WTC11 (cell line): Measurements from ENCODE around the gene TBX15. TPM values are rescaled to one million over a fixed set of nuclear protein-coding genes. Genes with fewer than 3 reads are reported as not detected.

ENCODE experiments used
- ATAC-seq: fragments of 200-7000 bp; cut with Tn5 transposase; 2 replicates; pipeline ENCODE4 v1.10.0; 2021; ENCODE audit warnings: mild to moderate bottlenecking, moderate library complexity
- CTCF ChIA-PET: fragments of 300-600 bp; sonication (Branson Sonifier 250); formaldehyde crosslinking; loops from one replicate; lab custom pipeline; 2021; ENCODE audit warnings: antibody characterized with exemption; lab: Charles Lee
- POLR2A ChIA-PET: fragments of 350-600 bp; sonication (Branson Sonifier 250); formaldehyde crosslinking; loops from one replicate; lab custom pipeline; 2021; ENCODE audit warnings: antibody characterized with exemption; lab: Charles Lee
- DNase-seq: peaks from one replicate; pipeline ENCODE4 v3.0.0; 2021; ENCODE audit warnings: low spot score
- H3K27ac Mint-ChIP-seq: 2 replicates; pipeline ENCODE4 v1.8.0; 2021; ENCODE audit warnings: mixed read lengths
- H3K27me3 Mint-ChIP-seq: 2 replicates; pipeline ENCODE4 v1.8.0; 2021; ENCODE audit warnings: low read depth, mild to moderate bottlenecking, moderate library complexity, mixed read lengths
- H3K36me3 Mint-ChIP-seq: 2 replicates; pipeline ENCODE4 v1.8.0; 2021; ENCODE audit warnings: mixed read lengths
- H3K4me1 Mint-ChIP-seq: 2 replicates; pipeline ENCODE4 v1.8.0; 2022; ENCODE audit warnings: mixed read lengths
- H3K4me3 Mint-ChIP-seq: 2 replicates; pipeline ENCODE4 v1.8.0; 2021; ENCODE audit warnings: mild to moderate bottlenecking, moderate library complexity, mixed read lengths
- H3K9me3 Mint-ChIP-seq: 2 replicates; pipeline ENCODE4 v1.8.0; 2021; ENCODE audit warnings: mixed read lengths
- ATF2 ChIP-seq: sonication (generic); formaldehyde crosslinking; IDR thresholded peaks from 2 replicates; pipeline ENCODE4 v1.8.1; 2022; ENCODE audit warnings: low read depth, missing genetic modification reagents, borderline replicate concordance
- CBFB ChIP-seq: sonication (generic); formaldehyde crosslinking; IDR thresholded peaks from 2 replicates; pipeline ENCODE4 v1.8.1; 2022; ENCODE audit warnings: mild to moderate bottlenecking, low read depth, missing genetic modification reagents
- CTCF ChIP-seq: fragments of 200-600 bp; IDR thresholded peaks from 2 replicates; pipeline ENCODE4 v1.8.0; 2022; ENCODE audit warnings: antibody characterized with exemption
- E2F1 ChIP-seq: sonication (generic); formaldehyde crosslinking; IDR thresholded peaks from 2 replicates; pipeline ENCODE4 v1.8.0; 2022; ENCODE audit warnings: mild to moderate bottlenecking, missing genetic modification reagents
- EMX1 ChIP-seq: fragments of 250-450 bp; sonication (Bioruptor Pico); IDR thresholded peaks from 2 replicates; pipeline ENCODE4 v1.8.0; 2021; ENCODE audit warnings: mild to moderate bottlenecking
- FOXP1 ChIP-seq: sonication (generic); formaldehyde crosslinking; IDR thresholded peaks from 2 replicates; pipeline ENCODE4 v1.8.0; 2022; ENCODE audit warnings: missing genetic modification reagents, mild to moderate bottlenecking, moderate library complexity, borderline replicate concordance
- HMGA2 ChIP-seq: fragments of 250-450 bp; sonication (Bioruptor Pico); IDR thresholded peaks from 2 replicates; pipeline ENCODE4 v1.4.0; 2021; ENCODE audit warnings: mild to moderate bottlenecking, moderate library complexity
- IRF2 ChIP-seq: sonication (generic); formaldehyde crosslinking; IDR thresholded peaks from 2 replicates; pipeline ENCODE4 v1.8.0; 2022; ENCODE audit warnings: low read depth, missing genetic modification reagents, borderline replicate concordance
- MLX ChIP-seq: sonication (generic); formaldehyde crosslinking; IDR thresholded peaks from 2 replicates; pipeline ENCODE4 v1.8.1; 2023; ENCODE audit warnings: mild to moderate bottlenecking, missing genetic modification reagents, moderate library complexity
- NFATC4 ChIP-seq: fragments of 250-450 bp; sonication (Bioruptor Pico); IDR thresholded peaks from 2 replicates; pipeline ENCODE4 v1.9.0; 2021; ENCODE audit warnings: mild to moderate bottlenecking
- NR1H2 ChIP-seq: sonication (generic); formaldehyde crosslinking; IDR thresholded peaks from 2 replicates; pipeline ENCODE4 v1.9.0; 2021; ENCODE audit warnings: mild to moderate bottlenecking, moderate library complexity, missing genetic modification reagents
- PREB ChIP-seq: sonication (generic); formaldehyde crosslinking; IDR thresholded peaks from 2 replicates; pipeline ENCODE4 v1.8.1; 2022; ENCODE audit warnings: mild to moderate bottlenecking, missing genetic modification reagents, moderate library complexity, borderline replicate concordance
- RELA ChIP-seq: sonication (generic); formaldehyde crosslinking; IDR thresholded peaks from 2 replicates; pipeline ENCODE4 v1.8.1; 2022; ENCODE audit warnings: missing genetic modification reagents, mild to moderate bottlenecking, borderline replicate concordance
- TCF7 ChIP-seq: sonication (generic); formaldehyde crosslinking; IDR thresholded peaks from 2 replicates; pipeline ENCODE4 v1.8.0; 2022; ENCODE audit warnings: mild to moderate bottlenecking, low read depth, missing genetic modification reagents, moderate library complexity
- TEAD4 ChIP-seq: sonication (generic); formaldehyde crosslinking; IDR thresholded peaks from 2 replicates; pipeline ENCODE4 v1.8.0; 2022; ENCODE audit warnings: mild to moderate bottlenecking, missing genetic modification reagents
- USF2 ChIP-seq: sonication (generic); formaldehyde crosslinking; IDR thresholded peaks from 2 replicates; pipeline ENCODE4 v1.8.1; 2023; ENCODE audit warnings: mild to moderate bottlenecking, missing genetic modification reagents, moderate library complexity
- ZBTB21 ChIP-seq: sonication (generic); formaldehyde crosslinking; IDR thresholded peaks from 2 replicates; pipeline ENCODE4 v1.8.1; 2023; ENCODE audit warnings: mild to moderate bottlenecking, missing genetic modification reagents, borderline replicate concordance
- ZMAT4 ChIP-seq: fragments of 250-450 bp; sonication (Bioruptor Pico); IDR thresholded peaks from 2 replicates; pipeline ENCODE4 v1.9.0; 2021; ENCODE audit warnings: mild to moderate bottlenecking
- ZNF121 ChIP-seq: sonication (generic); formaldehyde crosslinking; IDR thresholded peaks from 2 replicates; pipeline ENCODE4 v1.8.0; 2023; ENCODE audit warnings: missing genetic modification reagents
- ZNF219 ChIP-seq: sonication (generic); formaldehyde crosslinking; IDR thresholded peaks from 2 replicates; pipeline ENCODE4 v1.8.0; 2023; ENCODE audit warnings: missing genetic modification reagents, mild to moderate bottlenecking, borderline replicate concordance
- ZNF232 ChIP-seq: sonication (generic); formaldehyde crosslinking; IDR thresholded peaks from 2 replicates; pipeline ENCODE4 v1.8.0; 2022; ENCODE audit warnings: mild to moderate bottlenecking, missing genetic modification reagents
- ZNF512 ChIP-seq: sonication (generic); formaldehyde crosslinking; IDR thresholded peaks from 2 replicates; pipeline ENCODE4 v1.8.1; 2022; ENCODE audit warnings: missing genetic modification reagents, borderline replicate concordance
- total RNA-seq: library from RNA; stranded (reverse); gene quantifications from 3 replicates; pipeline ENCODE4 v1.2.3, GENCODE V29; 2021

Gene TBX15
- total RNA-seq, 1 experiment from 2014 or later: 0.11 TPM

- TF ChIP-seq ZNF232 (CRISPR knock-in tag) (no peak), ZNF512 (CRISPR knock-in tag) (no peak), NFATC4 (no peak), ZNF219 (CRISPR knock-in tag) (no peak), MLX (CRISPR knock-in tag) (no peak), ATF2 (CRISPR knock-in tag) (no peak)
These were observed 85.4 kb downstream of the TBX15 start (continued) for GRCh38 chr1:118902711-118903191.

GRCh38 chr1:118902299-118902698 lies 85.8 kb downstream of the TBX15 start:
- DNase-seq (no peak), ATAC-seq (no peak)
- ChIA-PET CTCF (no interaction called here), POLR2A (no interaction called here)
- TF ChIP-seq ZBTB21 (CRISPR knock-in tag): no peak
- TF ChIP-seq ZMAT4 (CRISPR knock-in tag): no peak
- TF ChIP-seq TCF7 (CRISPR knock-in tag): no peak
- TF ChIP-seq FOXP1 (CRISPR knock-in tag): no peak
- no peak for TF ChIP-seq E2F1
- TF ChIP-seq TEAD4 (CRISPR knock-in tag): no peak
- TF ChIP-seq ZNF121 (CRISPR knock-in tag): no peak
- no peak for TF ChIP-seq CTCF
- no peak for TF ChIP-seq NR1H2 (CRISPR knock-in tag)
- Mint-ChIP-seq H3K9me3 (peaks cover 5% of the 10 kb centered on the region), H3K36me3 (no peaks in the 10 kb centered on the region), H3K27ac (no peak overlapping the region), H3K4me3 (no peak overlapping the region), H3K27me3 (no peaks in the 10 kb centered on the region), H3K4me1 (no peaks in the 10 kb centered on the region)

GRCh38 chr1:118900643-118901440 lies 87.3 kb downstream of the TBX15 start:
- H3K9me3 Mint-ChIP-seq: peaks cover 5% of the 10 kb centered on the region
- ATAC-seq: no peak
- no peaks in the 10 kb centered on the region for H3K36me3 Mint-ChIP-seq
- no peaks in the 10 kb centered on the region for H3K4me1 Mint-ChIP-seq
- ChIA-PET POLR2A (no interaction called here), CTCF (no interaction called here)
- no peak overlapping the region for H3K27ac Mint-ChIP-seq
- H3K27me3 Mint-ChIP-seq: no peaks in the 10 kb centered on the region
- no peak overlapping the region for H3K4me3 Mint-ChIP-seq
- no peak for DNase-seq
- TF ChIP-seq USF2 (no peak), E2F1 (no peak), PREB (CRISPR knock-in tag) (no peak), HMGA2 (CRISPR knock-in tag) (no peak), EMX1 (no peak), IRF2 (CRISPR knock-in tag) (no peak), RELA (no peak), ZNF219 (CRISPR knock-in tag) (no peak), CBFB (CRISPR knock-in tag) (no peak)
